ENCODE data around the gene PRDM16. TPM values are rescaled to one million over a fixed set of nuclear protein-coding genes. Genes with fewer than 3 reads are reported as not detected.

Gene PRDM16
- total RNA-seq, 1 donor from 2014 or later, result 84.2 TPM

GRCh38 chr1:3292868-3293562, 224.0 kb downstream of the PRDM16 start:
- H3K27ac ChIP-seq, result no peak overlapping the region
- peaks cover 4 to 9% of the 10 kb centered on the region in 2 donors for H3K4me1 ChIP-seq
- H3K4me3 ChIP-seq, result no peak overlapping the region
- intact Hi-C loops (cut with DNase I), result loop anchor here (5.0 kb wide), 1 partner anchor 114 kb away; no protein-coding TSS in a partner anchor
- TF ChIP-seq CTCF (IDR thresholded peaks at IDR 0.05), result no peak
- H3K27me3 ChIP-seq, result no peaks in the 10 kb centered on the region
- no peak for DNase-seq (ENCODE audit: low spot score in 2 of 2)
- H3K36me3 ChIP-seq, result no peaks in the 10 kb centered on the region
- no peaks in the 10 kb centered on the region for H3K9me3 ChIP-seq

GRCh38 chr1:3293563-3294080, 224.6 kb downstream of the PRDM16 start:
- H3K36me3 ChIP-seq, result no peaks in the 10 kb centered on the region
- H3K27ac ChIP-seq, result no peak overlapping the region
- no peaks in the 10 kb centered on the region for H3K27me3 ChIP-seq
- no peak for DNase-seq (ENCODE audit: low spot score in 2 of 2)
- intact Hi-C loops (cut with DNase I), result loop anchor here (5.0 kb wide), 1 partner anchor 114 kb away; no protein-coding TSS in a partner anchor
- no peak for TF ChIP-seq CTCF (IDR thresholded peaks at IDR 0.05)
- H3K4me3 ChIP-seq, result no peak overlapping the region
- H3K4me1 ChIP-seq, result peaks cover 4 to 7% of the 10 kb centered on the region in 2 donors
- no peaks in the 10 kb centered on the region for H3K9me3 ChIP-seq

GRCh38 chr1:3294450-3294849, 225.4 kb downstream of the PRDM16 start:
- Histone ChIP-seq H3K9me3 (no peaks in the 10 kb centered on the region), H3K4me1 (peaks cover 2 to 7% of the 10 kb centered on the region in 2 donors), H3K36me3 (no peaks in the 10 kb centered on the region), H3K27ac (no peak overlapping the region), H3K27me3 (no peaks in the 10 kb centered on the region), H3K4me3 (no peak overlapping the region)
- DNase-seq (ENCODE audit: low spot score in 2 of 2), result no peak
- intact Hi-C loops (cut with DNase I), result loop anchor here (5.0 kb wide), 1 partner anchor 113 kb away; no protein-coding TSS in a partner anchor
- TF ChIP-seq CTCF (IDR thresholded peaks at IDR 0.05), result no peak

GRCh38 chr1:3295846-3296245, 226.8 kb downstream of the PRDM16 start:
- TF ChIP-seq CTCF (IDR thresholded peaks at IDR 0.05), result no peak
- no peak overlapping the region for H3K27ac ChIP-seq
- H3K4me1 ChIP-seq, result peaks cover 0 to 7% of the 10 kb centered on the region in 2 donors
- no peaks in the 10 kb centered on the region for H3K27me3 ChIP-seq
- no peak for DNase-seq (ENCODE audit: low spot score in 2 of 2)
- no peak overlapping the region for H3K4me3 ChIP-seq
- intact Hi-C loops (cut with DNase I), result no loop called here
- H3K36me3 ChIP-seq, result no peaks in the 10 kb centered on the region
- H3K9me3 ChIP-seq, result no peaks in the 10 kb centered on the region

- no peak for TF ChIP-seq CTCF (IDR thresholded peaks at IDR 0.05)
- H3K4me1 ChIP-seq, result peaks cover 0 to 7% of the 10 kb centered on the region in 2 donors
- no peak overlapping the region for H3K4me3 ChIP-seq
- H3K36me3 ChIP-seq, result no peaks in the 10 kb centered on the region
- intact Hi-C loops (cut with DNase I), result no loop called here
- no peak for DNase-seq (ENCODE audit: low spot score in 2 of 2)
- H3K27ac ChIP-seq, result no peak overlapping the region
- no peaks in the 10 kb centered on the region for H3K9me3 ChIP-seq
- H3K27me3 ChIP-seq, result no peaks in the 10 kb centered on the region
These were observed 227.3 kb downstream of the PRDM16 start for GRCh38 chr1:3296326-3296725.

Measured in ascending aorta (tissue), 2 donors.